NOMO-1 (cell line): ENCODE measurements around the gene ARHGAP9.

Experiments
- DNase-seq, 2 experiments: peaks; one replicate each; lab custom pipeline; 2025; ENCODE audit not compliant: unreplicated experiment in 2 of 2; lab: John Stamatoyannopoulos, UW

ARHGAP9 gene

GRCh38 chr12:57479376-57480115 is at the start of gene ARHGAP9:
Gene ARHGAP9 (minus strand): TSS chr12:57479866. CDS start chr12:57479406, 460 bp downstream.
- DNase-seq: no peak

- DNase-seq: no peak
Measured at GRCh38 chr12:57528831-57529555, 49.3 kb upstream of the ARHGAP9 start.

- DNase-seq: no peak
Measured at GRCh38 chr12:57528176-57528575, 48.5 kb upstream of the ARHGAP9 start.

- DNase-seq: no peak
Measured at GRCh38 chr12:57527184-57527583, 47.5 kb upstream of the ARHGAP9 start.

GRCh38 chr12:57526477-57527126 is 46.9 kb upstream of the ARHGAP9 start:
- DNase-seq: no peak

GRCh38 chr12:57525615-57526383 is 46.1 kb upstream of the ARHGAP9 start:
- no peak for DNase-seq

GRCh38 chr12:57524814-57525614 is 45.3 kb upstream of the ARHGAP9 start:
- no peak for DNase-seq

GRCh38 chr12:57523706-57524614 is 44.3 kb upstream of the ARHGAP9 start:
- DNase-seq: no peak

GRCh38 chr12:57522887-57523705 is 43.4 kb upstream of the ARHGAP9 start:
- peak; percentile 65 to 82 for DNase-seq

- peak; percentile 90 to 92 for DNase-seq
Measured at GRCh38 chr12:57522011-57522886, 42.6 kb upstream of the ARHGAP9 start, which contains the start of gene MBD6. Gene MBD6 (plus strand): TSS chr12:57522824. CDS start chr12:57524304, 1,480 bp downstream.

GRCh38 chr12:57521525-57522010 is 41.9 kb upstream of the ARHGAP9 start:
- no peak for DNase-seq

- DNase-seq: peak; percentile 97
Measured at GRCh38 chr12:57520053-57520818, 40.6 kb upstream of the ARHGAP9 start, which contains the start of gene DDIT3. Gene DDIT3 (minus strand): TSS chr12:57520514. CDS start chr12:57517406, 3,108 bp downstream.

- peak; percentile 39 to 52 for DNase-seq
Measured at GRCh38 chr12:57519796-57520052, 40.1 kb upstream of the ARHGAP9 start.

GRCh38 chr12:57518920-57519795 is 39.5 kb upstream of the ARHGAP9 start:
- peak in 1 of 2 experiments; percentile 37 for DNase-seq

- DNase-seq: no peak
Measured at GRCh38 chr12:57518176-57518919, 38.7 kb upstream of the ARHGAP9 start.
